Stimulated activated CD8-positive, alpha-beta memory T cell treated with anti-CD3 and anti-CD28 coated beads, Interleukin-12 subunit alpha, Interleukin-12 subunit beta, amount 100 ng/mL, for 4 hours (primary cell): Measurements from ENCODE around the gene SLC25A23.
"Not testable (repeated sequence)": the region's sequence is repeated elsewhere in the genome, so short reads cannot be mapped to it uniquely, and the experiment has no call there.

ENCODE experiments used
- DNase-seq: peaks from one replicate; pipeline ENCODE4 v3.0.0-alpha.2; 2020; ENCODE audit warnings: low read depth

The SLC25A23 gene

GRCh38 chr19:6457958-6458694, 1.5 kb downstream of the SLC25A23 start:
- DNase-seq = no peak

GRCh38 chr19:6455924-6456323, 3.7 kb downstream of the SLC25A23 start:
- no peak for DNase-seq

- no peak for DNase-seq
Measured at GRCh38 chr19:6453951-6454565, 5.5 kb downstream of the SLC25A23 start.

DNA sequence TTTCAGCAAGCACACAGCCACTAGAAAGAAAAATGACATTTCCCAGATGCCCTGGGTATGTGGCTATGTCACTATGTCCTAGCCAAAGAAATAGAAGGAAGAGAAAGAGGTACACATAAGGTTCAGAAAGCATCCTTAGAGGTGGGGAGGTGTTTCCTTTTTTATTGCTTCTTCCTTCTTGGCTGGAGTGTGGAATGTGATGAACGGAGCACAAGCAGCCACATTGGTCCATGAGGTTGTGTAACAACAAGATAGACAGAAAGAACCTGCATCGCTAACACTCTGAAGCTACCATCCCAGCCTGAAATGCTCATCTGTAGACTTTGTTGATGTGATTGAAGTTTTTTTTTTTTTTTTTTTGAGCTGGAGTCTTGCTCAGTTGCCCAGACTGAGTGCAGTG, 6.7 kb downstream of the SLC25A23 start:
- no peak for DNase-seq

DNA sequence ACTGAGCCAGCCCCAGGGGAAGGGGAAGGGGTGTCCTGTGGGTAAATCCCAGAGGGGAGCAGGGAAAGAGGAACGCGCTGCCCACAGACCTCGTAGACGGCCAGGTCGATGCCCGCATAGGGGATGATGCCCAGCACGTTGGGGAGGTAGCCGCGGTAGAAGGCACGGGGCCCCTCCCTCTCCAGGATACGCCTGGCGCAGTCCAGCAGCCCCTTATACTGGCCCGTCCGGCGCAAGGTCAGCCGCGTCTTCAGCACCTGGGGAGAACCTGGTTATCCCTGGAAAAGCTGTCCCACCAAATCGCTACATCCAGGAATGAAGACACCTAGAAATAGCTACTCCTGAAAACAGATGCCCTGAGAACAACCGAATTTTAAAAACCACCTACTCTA, 7.4 kb downstream of the SLC25A23 start:
- no peak for DNase-seq

- no peak for DNase-seq
Measured at GRCh38 chr19:6451583-6452222, 7.9 kb downstream of the SLC25A23 start.

GRCh38 chr19:6450166-6450565, 9.4 kb downstream of the SLC25A23 start:
- no peak for DNase-seq

DNA sequence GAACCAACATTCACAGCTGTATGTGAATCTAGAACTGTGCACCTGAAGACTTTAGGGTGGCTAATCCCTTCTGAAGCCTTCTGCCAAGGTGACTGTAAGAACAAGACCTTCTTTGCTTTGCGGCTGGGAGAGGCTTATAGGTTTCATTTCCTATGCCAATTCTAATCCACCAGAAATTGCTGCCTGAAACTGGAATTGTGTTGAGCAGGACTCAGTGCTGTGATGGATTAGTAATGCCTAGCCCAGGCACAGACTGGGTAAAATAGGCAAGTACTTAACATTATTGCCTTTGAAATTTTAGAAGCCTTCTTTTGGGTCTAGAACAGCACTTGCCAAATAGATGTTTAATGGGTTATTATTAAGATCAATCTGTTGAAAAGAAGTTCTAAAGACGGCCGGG, 11.5 kb downstream of the SLC25A23 start:
- no peak for DNase-seq

- no peak for DNase-seq
Measured at GRCh38 chr19:6446452-6446851, 13.1 kb downstream of the SLC25A23 start.

DNA sequence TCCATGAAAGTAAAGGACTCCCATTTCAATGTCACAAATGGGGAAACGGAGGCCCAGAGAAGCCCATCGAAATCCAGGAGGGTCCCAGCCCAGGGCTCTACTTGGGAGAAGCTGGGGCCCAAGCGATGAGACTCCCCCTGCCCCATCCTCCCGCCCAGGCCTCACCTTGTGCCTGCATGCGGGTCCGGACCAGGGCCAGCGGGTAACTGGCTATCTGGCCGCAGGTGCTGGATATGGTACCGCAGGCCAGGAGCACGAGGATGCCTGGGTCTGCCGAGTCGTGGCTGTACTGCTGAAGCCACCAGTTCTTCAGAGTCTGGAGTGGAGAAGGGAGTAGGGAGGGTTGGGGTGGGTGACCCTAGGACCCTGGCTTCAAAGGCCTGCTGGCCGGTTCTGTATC, 15.6 kb downstream of the SLC25A23 start:
- no peak for DNase-seq

GRCh38 chr19:6442087-6442688, 17.4 kb downstream of the SLC25A23 start:
- no peak for DNase-seq

- no peak for DNase-seq
Measured at GRCh38 chr19:6440905-6441304, 18.7 kb downstream of the SLC25A23 start.

GRCh38 chr19:6439743-6440142, 19.8 kb downstream of the SLC25A23 start:
- no peak for DNase-seq

- DNase-seq = no peak
Measured at GRCh38 chr19:6433663-6434062, 25.9 kb downstream of the SLC25A23 start, which contains the start of gene SLC25A41. Gene SLC25A41 (minus strand): TSS chr19:6433763. CDS start chr19:6433693, 70 bp downstream.

DNA sequence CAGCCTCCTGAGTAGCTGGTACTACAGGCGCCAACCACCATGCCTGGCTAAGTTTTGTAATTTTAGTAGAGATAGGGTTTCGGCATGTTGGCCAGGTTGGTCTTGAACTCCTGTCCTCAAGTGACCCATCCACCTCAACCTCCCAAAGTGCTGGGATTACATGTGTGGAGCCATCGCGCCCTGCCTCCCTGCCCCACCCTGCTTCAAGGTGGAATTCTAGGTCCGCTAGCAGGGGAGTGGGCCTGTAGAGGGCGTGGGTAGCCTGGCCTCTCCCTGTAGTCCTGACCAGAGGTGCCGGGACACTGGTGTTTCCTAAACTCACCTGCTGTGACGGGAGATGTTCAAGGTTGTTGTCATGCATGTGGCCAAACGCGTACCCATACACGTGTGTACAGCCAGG, 26.4 kb downstream of the SLC25A23 start:
- DNase-seq = no peak

GRCh38 chr19:6431891-6432290, 27.7 kb downstream of the SLC25A23 start:
- no peak for DNase-seq

- no peak for DNase-seq
Measured at GRCh38 chr19:6429419-6430221, 30.0 kb downstream of the SLC25A23 start.

- DNase-seq = not testable (repeated sequence)
Measured at GRCh38 chr19:6428692-6429418, 30.7 kb downstream of the SLC25A23 start.

- DNase-seq = no peak
Measured at GRCh38 chr19:6427131-6427530, 32.5 kb downstream of the SLC25A23 start.

DNA sequence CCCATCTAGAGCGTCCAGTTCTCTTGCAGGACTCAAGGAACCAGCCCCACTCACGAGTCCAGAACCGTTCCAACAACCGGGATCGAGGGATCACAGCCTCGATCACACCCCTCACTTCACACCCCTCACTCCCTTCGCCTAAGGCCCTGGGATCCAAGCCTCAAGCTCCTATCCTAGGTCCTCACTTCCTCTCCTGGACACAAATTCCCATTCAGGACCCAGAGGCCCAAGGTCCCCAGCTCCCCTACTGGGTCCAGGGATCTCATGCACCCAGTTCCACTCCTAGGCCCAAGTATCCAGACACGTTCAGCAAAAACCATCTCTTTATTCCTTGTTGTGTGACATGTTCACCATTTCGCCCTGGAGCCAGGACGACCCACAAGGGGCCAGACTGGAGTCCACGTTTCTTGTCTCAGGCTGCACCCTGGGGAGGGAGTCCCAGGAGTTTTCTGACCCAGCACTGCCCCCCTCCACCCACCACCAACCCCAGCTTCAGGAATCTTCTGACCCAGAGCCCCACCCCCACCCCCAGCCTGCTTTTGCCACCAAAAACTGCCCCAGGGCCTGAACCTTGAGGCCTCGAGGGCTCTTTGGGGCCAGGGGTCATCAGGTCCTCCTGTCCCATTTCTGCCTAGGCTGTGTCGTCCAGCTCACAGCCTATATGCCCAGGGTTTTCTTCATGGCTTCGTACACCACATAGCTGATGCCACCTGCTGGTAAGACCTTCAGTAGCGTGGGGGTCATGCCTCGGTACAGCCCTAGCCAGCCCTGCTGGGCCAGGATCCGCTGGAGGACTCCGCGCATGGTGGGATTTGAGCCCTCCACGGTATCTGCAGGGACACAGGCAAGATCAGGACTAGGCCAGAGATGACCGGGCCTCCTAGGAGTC, 33.6 kb downstream of the SLC25A23 start:
- DNase-seq = no peak
